SJCRH30 (cell line): Measurements from ENCODE around the gene OR2V2. TPM values are rescaled to one million over a fixed set of nuclear protein-coding genes. Genes with fewer than 3 reads are reported as not detected.

ENCODE experiments used
- DNase-seq, 2 experiments: peaks; one replicate each; pipeline ENCODE4 v3.0.0-alpha.2; 2015 to 2020
- H3K27ac ChIP-seq: fragments of 250-450 bp; sonication (Bioruptor Pico); 2 replicates; pipeline ENCODE4 v1.5.1; 2020; ENCODE audit warnings: mild to moderate bottlenecking, moderate library complexity
- H3K27me3 ChIP-seq: fragments of 250-450 bp; sonication (Bioruptor Pico); 2 replicates; pipeline ENCODE4 v1.5.1; 2020; ENCODE audit warnings: mild to moderate bottlenecking, moderate library complexity
- H3K36me3 ChIP-seq: fragments of 250-450 bp; sonication (Bioruptor Pico); 2 replicates; pipeline ENCODE4 v1.5.1; 2020; ENCODE audit warnings: mild to moderate bottlenecking, moderate library complexity
- H3K4me1 ChIP-seq: fragments of 250-450 bp; sonication (Bioruptor Pico); 2 replicates; pipeline ENCODE4 v1.5.1; 2020; ENCODE audit warnings: mild to moderate bottlenecking, moderate library complexity
- H3K4me3 ChIP-seq: fragments of 250-450 bp; sonication (Bioruptor Pico); 2 replicates; pipeline ENCODE4 v1.5.1; 2020; ENCODE audit warnings: mild to moderate bottlenecking, moderate library complexity
- H3K9me3 ChIP-seq: fragments of 250-450 bp; sonication (Bioruptor Pico); replicated peaks from 2 replicates; pipeline ENCODE4 v1.5.1; 2020; ENCODE audit warnings: mild to moderate bottlenecking, moderate library complexity
- total RNA-seq: library from RNA; depleted of rRNA; stranded (reverse); fragments of >200 nt; shearing (Covaris generic); gene quantifications from 2 replicates; pipeline ENCODE4 v1.2.3, GENCODE V29; 2014

OR2V2 gene
- total RNA-seq, 1 experiment from 2014 or later: not detected

GRCh38 chr5:181193656-181194055, 46.3 kb downstream of the OR2V2 start:
- no peaks in the 10 kb centered on the region for H3K9me3 ChIP-seq
- no peaks in the 10 kb centered on the region for H3K27me3 ChIP-seq
- H3K36me3 ChIP-seq: no peaks in the 10 kb centered on the region
- DNase-seq: no peak
- H3K4me1 ChIP-seq: peaks cover 3% of the 10 kb centered on the region; the same call in 1 of the 2 replicates
- H3K27ac ChIP-seq: no peak overlapping the region
- no peak overlapping the region for H3K4me3 ChIP-seq

GRCh38 chr5:181194489-181195248, 47.3 kb downstream of the OR2V2 start:
- DNase-seq: no peak
- H3K4me1 ChIP-seq: peaks cover 3% of the 10 kb centered on the region; the same call in 1 of the 2 replicates
- H3K27me3 ChIP-seq: no peaks in the 10 kb centered on the region
- H3K9me3 ChIP-seq: no peaks in the 10 kb centered on the region
- no peak overlapping the region for H3K27ac ChIP-seq
- H3K4me3 ChIP-seq: no peak overlapping the region
- no peaks in the 10 kb centered on the region for H3K36me3 ChIP-seq

DNA sequence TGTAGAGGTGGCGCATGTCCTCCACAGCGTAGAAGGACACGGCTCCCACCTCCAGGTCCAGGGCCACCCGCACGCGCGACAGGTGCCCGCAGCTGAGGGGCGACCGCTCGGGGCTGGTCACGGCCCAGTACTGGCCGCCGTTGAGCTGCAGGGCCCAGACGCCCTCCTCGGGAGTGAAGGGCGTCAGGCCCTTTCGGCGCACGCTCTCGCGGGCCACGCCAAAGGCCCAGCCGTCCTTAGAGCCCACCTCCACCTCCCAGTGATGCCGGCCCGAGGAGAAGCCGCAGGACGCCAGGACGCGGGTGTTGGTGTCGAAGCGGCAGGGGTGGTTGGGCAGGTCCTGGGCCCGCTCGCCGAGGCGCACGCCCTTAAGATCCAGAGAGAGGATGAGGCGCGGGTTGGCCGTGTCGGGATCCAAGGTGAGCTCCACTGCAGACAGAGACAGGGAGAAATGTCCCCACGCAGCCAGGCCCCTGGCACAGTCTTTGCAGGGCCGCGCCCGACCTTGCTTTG, 47.9 kb downstream of the OR2V2 start:
- Histone ChIP-seq H3K27me3 (no peaks in the 10 kb centered on the region), H3K36me3 (no peaks in the 10 kb centered on the region), H3K4me1 (peaks cover 3% of the 10 kb centered on the region; the same call in 1 of the 2 replicates), H3K9me3 (no peaks in the 10 kb centered on the region), H3K27ac (no peak overlapping the region), H3K4me3 (no peak overlapping the region)
- no peak for DNase-seq

DNA sequence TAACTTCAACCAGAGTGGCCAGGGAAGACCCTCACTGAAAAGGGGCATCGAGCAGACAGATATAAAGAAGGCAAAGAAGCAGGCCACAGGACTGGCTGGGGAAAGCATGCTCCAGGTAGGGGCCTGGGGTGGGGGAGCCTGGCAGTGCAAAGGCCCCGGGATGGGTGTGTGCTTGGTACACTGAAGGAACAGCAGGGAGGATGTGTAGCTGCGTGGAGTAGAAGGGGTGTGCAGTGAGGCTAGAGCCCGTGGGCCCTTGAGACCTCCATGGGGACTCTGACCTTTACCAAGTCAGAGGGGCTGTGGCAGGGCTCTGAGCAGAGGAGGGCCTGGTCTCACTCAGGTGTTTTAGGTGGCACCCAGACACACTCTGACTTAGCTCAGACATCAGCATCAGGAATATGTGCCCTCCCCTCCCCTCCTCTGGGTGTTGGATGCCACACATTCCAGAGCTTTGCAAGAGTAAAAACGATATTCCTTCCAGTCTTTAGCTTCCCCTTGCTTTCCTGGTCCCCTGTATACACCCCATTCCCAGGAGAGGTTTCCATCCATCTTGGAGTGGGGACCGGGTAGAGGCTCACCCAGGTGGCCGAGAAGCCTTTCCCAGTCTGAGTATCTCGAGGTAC, 50.1 kb downstream of the OR2V2 start:
- no peak overlapping the region for H3K27ac ChIP-seq
- no peak for DNase-seq

DNA sequence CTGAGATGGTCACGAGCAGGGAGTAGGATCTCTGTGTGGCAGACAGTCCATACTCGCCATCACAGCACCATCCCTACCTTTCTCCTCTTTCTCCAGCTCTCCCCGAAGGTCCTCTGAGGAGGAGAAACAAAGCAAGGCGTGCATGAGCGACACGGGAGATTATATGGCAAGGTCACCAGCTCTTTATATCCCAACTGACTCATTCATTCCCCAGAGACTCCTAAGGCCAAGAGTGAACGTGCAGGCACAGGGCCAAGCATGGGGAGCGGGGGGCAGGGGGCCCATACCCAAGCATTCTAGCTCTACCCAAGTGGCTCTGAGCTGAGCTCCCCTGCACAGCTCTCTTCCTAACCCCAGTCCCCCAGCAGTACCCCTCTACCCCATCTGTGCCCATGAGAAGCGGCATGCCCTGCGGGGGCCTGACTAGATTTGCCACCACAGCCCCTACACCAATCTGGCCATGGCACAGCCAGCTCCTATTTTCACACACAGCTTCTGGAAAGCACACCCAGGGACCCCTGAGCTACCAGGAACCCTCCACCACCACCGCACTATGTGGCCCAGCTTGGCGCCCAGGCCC, 50.8 kb downstream of the OR2V2 start:
- no peaks in the 10 kb centered on the region for H3K36me3 ChIP-seq
- no peak overlapping the region for H3K27ac ChIP-seq
- H3K27me3 ChIP-seq: no peaks in the 10 kb centered on the region
- DNase-seq: no peak
- no peaks in the 10 kb centered on the region for H3K9me3 ChIP-seq
- no peak overlapping the region for H3K4me3 ChIP-seq
- H3K4me1 ChIP-seq: no peaks in the 10 kb centered on the region

More for the DNA sequence above, 50.1 kb downstream of the OR2V2 start:
- Histone ChIP-seq H3K36me3 (no peaks in the 10 kb centered on the region), H3K4me3 (no peak overlapping the region), H3K9me3 (no peaks in the 10 kb centered on the region), H3K4me1 (peaks cover 3% of the 10 kb centered on the region; the same call in 1 of the 2 replicates), H3K27me3 (no peaks in the 10 kb centered on the region)

DNA sequence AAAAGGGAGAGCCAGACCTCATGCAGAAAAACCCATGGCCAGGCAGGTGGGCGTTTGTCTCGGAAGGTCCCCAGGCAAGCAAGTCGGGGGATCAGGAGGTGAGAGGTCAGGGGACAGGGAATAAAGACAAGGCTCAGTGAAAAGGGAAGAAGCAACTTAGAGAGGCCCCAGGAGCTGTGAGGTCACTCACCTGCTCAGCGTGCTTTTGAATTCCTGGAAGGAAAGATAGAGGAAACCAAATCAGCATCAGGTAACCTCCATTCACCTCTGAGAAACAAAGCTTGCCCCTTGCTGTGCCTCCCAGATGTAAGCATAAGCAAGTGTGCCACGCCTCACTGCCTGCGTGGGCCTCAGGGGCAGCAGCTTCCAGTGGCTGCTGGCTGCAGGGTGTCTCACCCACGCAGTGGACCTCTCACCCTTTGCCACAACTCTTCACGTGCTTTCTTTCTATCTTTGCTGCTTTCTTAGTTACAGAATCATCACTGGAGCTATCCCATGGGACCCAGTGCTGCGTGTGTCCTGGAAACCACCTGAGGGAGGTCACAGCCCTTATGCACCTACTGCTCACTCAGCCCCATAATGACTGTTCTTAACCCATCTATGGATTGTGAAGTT, 51.6 kb downstream of the OR2V2 start:
- H3K4me1 ChIP-seq: no peaks in the 10 kb centered on the region

DNA sequence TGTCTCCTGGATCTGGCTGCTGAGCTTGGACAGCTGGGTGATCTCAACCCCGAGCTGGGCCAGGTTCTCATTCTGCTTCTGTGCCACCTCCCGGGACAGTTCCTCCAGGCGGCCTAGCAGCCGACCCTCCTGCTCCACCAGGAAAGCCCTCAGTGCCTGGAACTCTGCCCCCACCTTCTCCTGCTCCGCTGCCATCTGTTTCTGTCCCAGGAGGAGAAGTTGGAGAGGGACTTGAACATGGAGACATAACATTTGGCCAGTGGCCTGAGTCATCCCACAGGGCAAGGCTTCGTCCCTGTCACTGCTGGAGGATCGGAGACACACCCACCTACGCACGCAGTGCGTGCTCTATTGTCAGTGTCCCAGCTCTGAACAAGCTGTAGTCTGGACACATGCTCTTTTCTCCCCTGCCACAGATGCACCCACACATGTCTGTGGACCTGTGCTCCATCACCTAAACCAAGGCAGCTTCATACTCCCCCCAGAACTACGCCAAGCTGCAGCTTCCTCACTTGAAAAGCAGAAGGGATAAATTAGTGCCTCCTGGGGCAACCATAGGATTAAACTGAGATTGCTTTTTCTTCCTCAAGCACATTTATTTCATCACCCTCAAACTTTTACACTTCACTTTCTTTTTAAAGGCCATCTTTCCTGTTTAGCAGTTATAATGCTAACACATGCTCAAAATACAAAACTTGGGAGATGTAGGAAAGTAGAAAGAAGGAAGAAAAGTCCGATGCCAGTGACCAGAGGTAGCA, 52.7 kb downstream of the OR2V2 start:
- H3K9me3 ChIP-seq: no peaks in the 10 kb centered on the region
- H3K27ac ChIP-seq: no peak overlapping the region
- no peaks in the 10 kb centered on the region for H3K36me3 ChIP-seq
- no peaks in the 10 kb centered on the region for H3K27me3 ChIP-seq
- no peaks in the 10 kb centered on the region for H3K4me1 ChIP-seq
- no peak overlapping the region for H3K4me3 ChIP-seq
- no peak for DNase-seq

More for the DNA sequence above, 51.6 kb downstream of the OR2V2 start:
- no peaks in the 10 kb centered on the region for H3K27me3 ChIP-seq
- no peak for DNase-seq
- H3K27ac ChIP-seq: no peak overlapping the region
- no peaks in the 10 kb centered on the region for H3K9me3 ChIP-seq
- no peak overlapping the region for H3K4me3 ChIP-seq
- no peaks in the 10 kb centered on the region for H3K36me3 ChIP-seq

- DNase-seq: no peak
- Histone ChIP-seq H3K4me3 (no peak overlapping the region), H3K36me3 (no peaks in the 10 kb centered on the region), H3K9me3 (no peaks in the 10 kb centered on the region), H3K27me3 (no peaks in the 10 kb centered on the region), H3K27ac (no peak overlapping the region), H3K4me1 (no peaks in the 10 kb centered on the region)
Measured at GRCh38 chr5:181200816-181201215, 53.4 kb downstream of the OR2V2 start.

- no peaks in the 10 kb centered on the region for H3K9me3 ChIP-seq
- H3K27ac ChIP-seq: no peak overlapping the region
- DNase-seq: no peak
- no peak overlapping the region for H3K4me3 ChIP-seq
- H3K4me1 ChIP-seq: no peaks in the 10 kb centered on the region
- no peaks in the 10 kb centered on the region for H3K27me3 ChIP-seq
- H3K36me3 ChIP-seq: no peaks in the 10 kb centered on the region
Measured at GRCh38 chr5:181203093-181203711, 55.8 kb downstream of the OR2V2 start.

GRCh38 chr5:181203777-181204112, 56.4 kb downstream of the OR2V2 start:
- Histone ChIP-seq H3K27me3 (no peaks in the 10 kb centered on the region), H3K36me3 (no peaks in the 10 kb centered on the region), H3K4me3 (peak overlapping the region; percentile 72), H3K27ac (no peak overlapping the region), H3K9me3 (no peaks in the 10 kb centered on the region), H3K4me1 (no peaks in the 10 kb centered on the region)
- peak; percentile 48 to 57 for DNase-seq

GRCh38 chr5:181204113-181204825, 56.9 kb downstream of the OR2V2 start:
- peak in 1 of 2 experiments; percentile 42 for DNase-seq
- no peaks in the 10 kb centered on the region for H3K27me3 ChIP-seq
- no peak overlapping the region for H3K27ac ChIP-seq

DNA sequence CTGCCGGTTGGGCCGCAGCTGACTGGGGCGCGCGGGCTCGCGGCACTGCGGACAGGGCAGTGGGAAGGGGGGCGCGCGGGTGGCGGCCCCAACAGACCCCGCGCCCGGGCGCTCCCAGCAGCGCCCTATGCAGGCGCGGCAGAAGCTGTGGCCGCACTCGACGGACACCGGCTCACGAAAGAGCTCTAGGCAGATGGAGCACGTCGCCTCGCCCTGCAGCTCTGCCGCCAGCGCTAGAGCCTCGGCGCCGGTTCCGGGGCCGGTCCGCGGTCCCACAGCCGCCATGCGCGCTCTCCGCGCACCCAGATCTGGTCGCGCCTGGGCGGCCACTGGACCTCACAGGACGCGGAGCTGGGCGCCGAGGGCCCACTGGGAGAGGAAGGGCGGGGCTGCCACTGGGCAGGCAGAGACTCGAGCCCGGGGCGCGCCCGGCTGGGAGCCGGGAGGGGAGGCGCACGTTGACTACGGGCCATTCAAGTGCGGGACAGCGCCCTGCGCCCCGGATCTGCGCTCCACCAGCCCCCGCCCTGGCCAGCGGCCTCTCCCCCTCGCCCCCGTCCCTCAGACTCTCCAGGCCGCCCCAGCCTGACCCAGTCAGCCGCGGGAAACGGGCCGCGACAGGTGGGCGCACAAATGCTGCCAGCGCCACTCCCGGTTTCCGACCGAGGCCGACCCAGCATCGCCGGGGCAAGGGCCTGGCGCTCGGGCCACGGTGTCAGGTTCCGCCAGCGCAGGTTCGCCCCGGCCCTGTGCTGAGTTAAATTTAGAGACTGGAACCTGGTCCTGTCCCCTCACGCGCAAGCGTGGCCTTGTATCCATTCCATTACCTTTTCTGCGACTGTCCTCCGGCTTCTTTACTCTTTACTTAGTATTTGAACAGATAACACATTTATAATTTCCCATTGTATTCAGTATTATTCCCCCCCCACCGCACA, 57.7 kb downstream of the OR2V2 start, which contains the start of gene TRIM7:
TRIM7 (minus strand) TSS at position 371 of the 935 bp plus-strand sequence; CDS start at position 285, 86 bp downstream.
- Histone ChIP-seq H3K27ac (peak within 1 kb of the TSS; percentile 2; the same call in 1 of the 2 replicates), H3K4me1 (no peaks in the 10 kb centered on the region), H3K4me3 (peak within 1 kb of the TSS; percentile 72), H3K36me3 (no peaks in the 10 kb centered on the region), H3K9me3 (no peaks in the 10 kb centered on the region), H3K27me3 (no peaks in the 10 kb centered on the region)
- peak; percentile 69 to 72 for DNase-seq

More at GRCh38 chr5:181204113-181204825, 56.9 kb downstream of the OR2V2 start:
- no peaks in the 10 kb centered on the region for H3K36me3 ChIP-seq
- peak overlapping the region; percentile 72 for H3K4me3 ChIP-seq
- H3K9me3 ChIP-seq: no peaks in the 10 kb centered on the region
- no peaks in the 10 kb centered on the region for H3K4me1 ChIP-seq
